Ishikawa (cell line): ENCODE data around the gene RMI2.

Experiments
- CEBPB ChIP-seq: IDR thresholded peaks from 2 replicates; pipeline ENCODE4 v1.6.1; 2012
- CREB1 ChIP-seq: IDR thresholded peaks from 2 replicates; pipeline ENCODE4 v1.6.1; 2012; ENCODE audit warnings: low read depth
- EGR1 ChIP-seq: IDR thresholded peaks from 2 replicates; pipeline ENCODE4 v1.6.1; 2012
- EP300 ChIP-seq: IDR thresholded peaks from 2 replicates; pipeline ENCODE4 v1.6.1; 2012; ENCODE audit warnings: borderline replicate concordance
- FOXM1 ChIP-seq: IDR thresholded peaks from 2 replicates; pipeline ENCODE4 v1.6.1; 2012; ENCODE audit warnings: low read depth, borderline replicate concordance
- MAX ChIP-seq: IDR thresholded peaks from 2 replicates; pipeline ENCODE4 v1.6.1; 2012
- RAD21 ChIP-seq: IDR thresholded peaks from 2 replicates; pipeline ENCODE4 v1.6.1; 2012; ENCODE audit warnings: low read depth
- REST ChIP-seq: IDR thresholded peaks from 2 replicates; pipeline ENCODE4 v1.6.1; 2012; ENCODE audit warnings: low read depth, mild to moderate bottlenecking
- TAF1 ChIP-seq: IDR thresholded peaks from 2 replicates; pipeline ENCODE4 v1.6.1; 2012; ENCODE audit warnings: low read depth, mild to moderate bottlenecking
- TEAD4 ChIP-seq: IDR thresholded peaks from 2 replicates; pipeline ENCODE4 v1.6.1; 2012
- USF1 ChIP-seq: IDR thresholded peaks from 2 replicates; pipeline ENCODE4 v1.6.1; 2012
- YY1 ChIP-seq: IDR thresholded peaks from 2 replicates; pipeline ENCODE4 v1.6.1; 2012; ENCODE audit warnings: low read depth
- ZBTB7A ChIP-seq: IDR thresholded peaks from 2 replicates; pipeline ENCODE4 v1.6.1; 2012; ENCODE audit warnings: low read depth

- no peak for TF ChIP-seq EP300
- TF ChIP-seq CREB1 = no peak
- no peak for TF ChIP-seq CEBPB
- TF ChIP-seq TAF1 = no peak
- TF ChIP-seq ZBTB7A = no peak
- no peak for TF ChIP-seq EGR1
- no peak for TF ChIP-seq RAD21
- no peak for TF ChIP-seq USF1
- TF ChIP-seq MAX = no peak
- TF ChIP-seq REST = no peak
- no peak for TF ChIP-seq FOXM1
- no peak for TF ChIP-seq YY1
- no peak for TF ChIP-seq TEAD4
These were observed 48.8 kb downstream of the RMI2 start for GRCh38 chr16:11393861-11394592.
